Astrocyte (in vitro differentiated cells and primary cell): ENCODE measurements around the gene PET100.

Experiments
- EZH2 ChIP-seq: IDR thresholded peaks from 2 replicates; pipeline ENCODE4 v1.6.1; 2012; ENCODE audit warnings: mild to moderate bottlenecking, low read length, inconsistent platforms; ENCODE audit not compliant: insufficient read depth
- TF ChIP-seq, protein P1 (sequence below): IDR thresholded peaks from 2 replicates; pipeline ENCODE4 v1.5.1; 2011; ENCODE audit warnings: low read depth, mild to moderate bottlenecking, inconsistent platforms, low read length, moderate library complexity; ENCODE audit not compliant: insufficient read depth

DNA sequence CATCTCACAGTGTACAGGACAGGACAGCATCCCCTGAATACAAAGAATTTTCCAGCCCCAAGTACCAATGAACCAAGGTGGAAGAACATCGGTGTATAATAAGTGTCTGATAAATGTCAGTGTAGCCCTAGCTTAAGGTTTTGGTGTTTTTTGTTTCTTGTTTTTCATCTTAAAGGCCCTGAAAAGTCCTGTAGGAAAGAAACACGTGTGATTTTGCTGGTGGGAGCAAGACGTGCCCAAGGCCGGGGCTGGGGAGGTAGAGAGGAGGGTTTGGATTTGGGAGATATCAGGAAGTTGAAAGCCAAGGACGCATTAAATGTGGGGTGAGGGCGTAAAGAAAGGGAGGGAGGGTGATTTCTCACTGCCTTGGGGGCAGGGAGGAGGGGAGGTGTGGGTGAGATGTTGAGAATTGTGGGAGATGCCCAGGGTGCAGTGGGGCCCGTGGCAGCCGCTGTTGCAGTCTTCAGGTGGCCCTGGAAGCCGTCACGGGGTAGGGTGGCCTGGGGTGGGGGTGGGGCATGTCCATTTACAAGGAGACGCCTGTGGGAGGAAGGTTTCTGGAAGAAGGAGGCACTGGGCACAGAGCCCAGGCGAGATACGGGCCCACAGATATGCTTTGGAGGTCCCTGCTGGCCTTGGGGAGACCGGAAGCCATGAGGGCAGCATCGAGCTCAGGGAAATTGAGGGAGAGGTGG, 27.2 kb upstream of the PET100 start:
- TF ChIP-seq, protein P1, sequence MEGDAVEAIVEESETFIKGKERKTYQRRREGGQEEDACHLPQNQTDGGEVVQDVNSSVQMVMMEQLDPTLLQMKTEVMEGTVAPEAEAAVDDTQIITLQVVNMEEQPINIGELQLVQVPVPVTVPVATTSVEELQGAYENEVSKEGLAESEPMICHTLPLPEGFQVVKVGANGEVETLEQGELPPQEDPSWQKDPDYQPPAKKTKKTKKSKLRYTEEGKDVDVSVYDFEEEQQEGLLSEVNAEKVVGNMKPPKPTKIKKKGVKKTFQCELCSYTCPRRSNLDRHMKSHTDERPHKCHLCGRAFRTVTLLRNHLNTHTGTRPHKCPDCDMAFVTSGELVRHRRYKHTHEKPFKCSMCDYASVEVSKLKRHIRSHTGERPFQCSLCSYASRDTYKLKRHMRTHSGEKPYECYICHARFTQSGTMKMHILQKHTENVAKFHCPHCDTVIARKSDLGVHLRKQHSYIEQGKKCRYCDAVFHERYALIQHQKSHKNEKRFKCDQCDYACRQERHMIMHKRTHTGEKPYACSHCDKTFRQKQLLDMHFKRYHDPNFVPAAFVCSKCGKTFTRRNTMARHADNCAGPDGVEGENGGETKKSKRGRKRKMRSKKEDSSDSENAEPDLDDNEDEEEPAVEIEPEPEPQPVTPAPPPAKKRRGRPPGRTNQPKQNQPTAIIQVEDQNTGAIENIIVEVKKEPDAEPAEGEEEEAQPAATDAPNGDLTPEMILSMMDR = no peak
- TF ChIP-seq EZH2 = no peak
